Subcutaneous abdominal adipose tissue (tissue), 5 donors: Measurements from ENCODE around the gene MBD3L1.

Experiments used
- H3K27ac ChIP-seq: one replicate; pipeline ENCODE4 v1.7.0; 2013; ENCODE audit warnings: low read depth, mild to moderate bottlenecking, inconsistent platforms, low read length, moderate library complexity
- H3K27me3 ChIP-seq, 5 donors: one replicate each; pipeline ENCODE4 v1.7.0; 2013; ENCODE audit warnings: low read length in 5 of 5, inconsistent platforms in 1 of 5; ENCODE audit not compliant: control insufficient read depth in 5 of 5, insufficient read depth in 4 of 5
- H3K36me3 ChIP-seq, 5 donors: one replicate each; pipeline ENCODE4 v1.7.0; 2013; ENCODE audit warnings: low read length in 5 of 5; ENCODE audit not compliant: control insufficient read depth in 5 of 5, insufficient read depth in 5 of 5
- H3K4me1 ChIP-seq, 5 donors: one replicate each; pipeline ENCODE4 v1.7.0; 2013; ENCODE audit warnings: low read length in 5 of 5, mild to moderate bottlenecking in 3 of 5, moderate library complexity in 1 of 5; ENCODE audit not compliant: control insufficient read depth in 5 of 5, insufficient read depth in 5 of 5
- H3K4me3 ChIP-seq, 5 donors: one replicate each; pipeline ENCODE4 v1.7.0; 2013; ENCODE audit warnings: low read length in 5 of 5, low read depth in 1 of 5
- H3K9ac ChIP-seq, 5 donors: one replicate each; pipeline ENCODE4 v1.7.0; 2013; ENCODE audit warnings: low read length in 5 of 5, mild to moderate bottlenecking in 4 of 5, moderate library complexity in 3 of 5
- H3K9me3 ChIP-seq, 5 donors: one replicate each; pipeline ENCODE4 v1.7.0; 2013; ENCODE audit warnings: low read length in 5 of 5; ENCODE audit not compliant: control insufficient read depth in 5 of 5
- donor health status: healthy.
- donor health status: healthy.
- donor health status: healthy.
- donor health status: healthy.
- donor health status: healthy.

The MBD3L1 gene

GRCh38 chr19:8827277-8827676 is 4.9 kb upstream of the MBD3L1 start:
- H3K9ac ChIP-seq: no peak overlapping the region
- H3K9me3 ChIP-seq: peaks cover 0 to 5% (median 0%) of the 10 kb centered on the region in 5 donors
- H3K27me3 ChIP-seq: no peaks in the 10 kb centered on the region
- peaks cover 3 to 12% (median 9%) of the 10 kb centered on the region in 5 donors for H3K4me1 ChIP-seq
- no peak overlapping the region for H3K27ac ChIP-seq
- H3K4me3 ChIP-seq: no peak overlapping the region
- H3K36me3 ChIP-seq: peaks cover 5 to 60% (median 44%) of the 10 kb centered on the region in 5 donors

DNA sequence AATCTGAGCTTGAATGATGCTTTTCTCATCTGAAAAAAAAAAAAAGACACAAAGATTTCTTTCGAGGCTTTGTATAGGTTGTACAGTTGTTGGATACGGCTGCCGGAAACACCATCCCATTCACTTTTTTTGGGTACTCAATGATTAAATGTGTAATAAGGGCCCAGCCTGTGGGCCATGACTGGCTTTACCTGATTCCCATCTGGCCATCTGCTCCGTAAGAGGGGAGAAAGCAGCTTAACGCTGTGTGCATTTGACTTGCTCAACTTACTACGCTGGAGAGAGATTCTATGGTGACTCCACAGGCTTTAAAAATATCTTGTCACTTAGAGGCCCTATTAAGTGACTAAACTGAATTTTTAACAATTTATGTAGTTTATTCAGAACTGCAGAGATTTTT is 804 bp upstream of the MBD3L1 start:
- Histone ChIP-seq H3K9ac (peak overlapping the region; percentile 81 to 95 (median 92)), H3K36me3 (peaks cover 5 to 27% (median 11%) of the 10 kb centered on the region in 5 donors), H3K27me3 (no peaks in the 10 kb centered on the region), H3K4me3 (peak overlapping the region; percentile 83 to 93 (median 87)), H3K4me1 (peaks cover 3 to 14% (median 12%) of the 10 kb centered on the region in 5 donors), H3K9me3 (no peaks in the 10 kb centered on the region), H3K27ac (peak overlapping the region; percentile 81)

DNA sequence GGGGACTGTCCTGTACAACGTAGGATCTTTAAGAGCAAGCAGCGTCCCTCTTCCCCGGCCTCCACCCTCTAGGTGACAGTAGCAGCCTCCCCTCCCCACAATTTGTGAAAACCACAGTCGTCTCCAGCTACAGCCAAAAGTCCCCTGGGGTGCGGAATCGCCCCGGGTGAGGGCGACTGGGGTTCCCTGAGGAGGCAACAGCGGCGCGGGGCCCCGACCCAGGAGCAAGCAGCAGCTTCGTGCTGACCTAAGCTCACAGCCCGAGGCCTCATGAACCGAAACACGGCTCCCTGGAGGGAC is 395 bp upstream of the MBD3L1 start:
- no peaks in the 10 kb centered on the region for H3K27me3 ChIP-seq
- H3K36me3 ChIP-seq: peaks cover 5 to 27% (median 9%) of the 10 kb centered on the region in 5 donors
- peaks cover 3 to 14% (median 12%) of the 10 kb centered on the region in 5 donors for H3K4me1 ChIP-seq
- no peaks in the 10 kb centered on the region for H3K9me3 ChIP-seq
- H3K4me3 ChIP-seq: peak overlapping the region; percentile 83 to 93 (median 87)
- H3K27ac ChIP-seq: peak overlapping the region; percentile 81
- H3K9ac ChIP-seq: peak overlapping the region; percentile 81 to 95 (median 92)

- Histone ChIP-seq H3K4me3 (no peak overlapping the region), H3K4me1 (peaks cover 3 to 14% (median 12%) of the 10 kb centered on the region in 5 donors), H3K36me3 (no peaks in the 10 kb centered on the region), H3K9me3 (no peaks in the 10 kb centered on the region), H3K9ac (no peak overlapping the region), H3K27ac (no peak overlapping the region), H3K27me3 (peaks cover 0 to 3% (median 0%) of the 10 kb centered on the region in 5 donors)
Measured at GRCh38 chr19:8835446-8835845, 3.3 kb downstream of the MBD3L1 start.

- Histone ChIP-seq H3K4me3 (no peak overlapping the region), H3K27me3 (peaks cover 0 to 3% (median 0%) of the 10 kb centered on the region in 5 donors), H3K4me1 (peaks cover 3 to 14% (median 11%) of the 10 kb centered on the region in 5 donors), H3K9ac (no peak overlapping the region), H3K36me3 (no peaks in the 10 kb centered on the region), H3K27ac (no peak overlapping the region), H3K9me3 (no peaks in the 10 kb centered on the region)
Measured at GRCh38 chr19:8835877-8836276, 3.7 kb downstream of the MBD3L1 start.

- Histone ChIP-seq H3K9ac (no peak overlapping the region), H3K36me3 (no peaks in the 10 kb centered on the region), H3K27me3 (peaks cover 0 to 4% (median 2%) of the 10 kb centered on the region in 5 donors), H3K4me3 (no peak overlapping the region), H3K9me3 (no peaks in the 10 kb centered on the region), H3K4me1 (no peaks in the 10 kb centered on the region), H3K27ac (no peak overlapping the region)
Measured at GRCh38 chr19:8840708-8841107, 8.5 kb downstream of the MBD3L1 start.

- Histone ChIP-seq H3K4me1 (no peaks in the 10 kb centered on the region), H3K27me3 (peaks cover 0 to 5% (median 3%) of the 10 kb centered on the region in 5 donors), H3K4me3 (no peak overlapping the region), H3K9ac (no peak overlapping the region), H3K9me3 (peaks cover 2 to 23% (median 21%) of the 10 kb centered on the region in 5 donors), H3K27ac (no peak overlapping the region), H3K36me3 (no peaks in the 10 kb centered on the region)
Measured at GRCh38 chr19:8846819-8847218, 14.6 kb downstream of the MBD3L1 start.

DNA sequence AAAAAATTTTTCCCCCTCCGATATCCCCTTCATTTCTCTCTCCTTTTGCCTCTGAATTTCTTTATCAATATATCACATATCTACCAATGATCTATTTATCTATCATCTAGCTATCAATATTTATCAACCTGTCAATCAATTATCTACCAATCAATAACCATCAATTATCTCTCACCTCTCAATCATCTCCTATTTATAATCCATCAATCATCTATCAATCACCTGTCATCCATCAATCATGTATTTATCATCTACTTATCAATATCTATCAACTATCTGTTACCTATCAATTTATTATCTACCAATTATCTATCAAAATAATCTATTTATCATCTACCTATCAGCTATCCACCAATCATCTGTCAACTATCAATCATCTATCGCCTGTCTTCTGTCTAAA is 17.1 kb downstream of the MBD3L1 start:
- H3K27ac ChIP-seq: no peak overlapping the region
- H3K9ac ChIP-seq: no peak overlapping the region
- peaks cover 0 to 8% (median 3%) of the 10 kb centered on the region in 5 donors for H3K27me3 ChIP-seq
- H3K36me3 ChIP-seq: no peaks in the 10 kb centered on the region
- H3K4me3 ChIP-seq: no peak overlapping the region
- H3K9me3 ChIP-seq: peaks cover 2 to 23% (median 21%) of the 10 kb centered on the region in 5 donors
- H3K4me1 ChIP-seq: no peaks in the 10 kb centered on the region

GRCh38 chr19:8850488-8850887 is 18.3 kb downstream of the MBD3L1 start:
- Histone ChIP-seq H3K4me3 (no peak overlapping the region), H3K36me3 (no peaks in the 10 kb centered on the region), H3K27me3 (peaks cover 0 to 8% (median 3%) of the 10 kb centered on the region in 5 donors), H3K4me1 (no peaks in the 10 kb centered on the region), H3K9ac (no peak overlapping the region), H3K9me3 (peaks cover 2 to 23% (median 21%) of the 10 kb centered on the region in 5 donors), H3K27ac (no peak overlapping the region)

- Histone ChIP-seq H3K27me3 (peaks cover 0 to 6% (median 4%) of the 10 kb centered on the region in 5 donors), H3K4me3 (no peak overlapping the region), H3K4me1 (no peaks in the 10 kb centered on the region), H3K9me3 (no peaks in the 10 kb centered on the region), H3K27ac (no peak overlapping the region), H3K36me3 (no peaks in the 10 kb centered on the region), H3K9ac (no peak overlapping the region)
Measured at GRCh38 chr19:8858260-8858659, 26.1 kb downstream of the MBD3L1 start.
